HepG2 (cell line): ENCODE data around the gene CTNNBIP1. TPM values are rescaled to one million over a fixed set of nuclear protein-coding genes. Genes with fewer than 3 reads are reported as not detected.

Experiments used
- ARNTL ChIP-seq: sonication (generic); formaldehyde crosslinking; IDR thresholded peaks from 2 replicates; pipeline ENCODE4 v1.4.0; 2020; ENCODE audit warnings: mild to moderate bottlenecking, missing genetic modification reagents
- ATF7 ChIP-seq, 2 experiments: fragments of 450-650 bp in 1 of 2; sonication (generic) in 1 of 2; formaldehyde crosslinking in 1 of 2; IDR thresholded peaks; 2 replicates each; pipeline versions ENCODE4 v1.4.0 to v1.6.1; 2016 to 2020; ENCODE audit warnings: antibody characterized with exemption in 1 of 2, mild to moderate bottlenecking in 1 of 2, missing genetic modification reagents in 1 of 2
- CAMTA2 ChIP-seq: sonication (generic); formaldehyde crosslinking; IDR thresholded peaks from 2 replicates; pipeline ENCODE4 v1.4.0; 2020; ENCODE audit warnings: mild to moderate bottlenecking, missing genetic modification reagents, borderline replicate concordance
- CEBPG ChIP-seq: IDR thresholded peaks from 2 replicates; pipeline ENCODE4 v1.6.1; 2016
- CENPX ChIP-seq: sonication (generic); formaldehyde crosslinking; IDR thresholded peaks from 2 replicates; pipeline ENCODE4 v1.9.0; 2021; ENCODE audit warnings: mild to moderate bottlenecking, missing genetic modification reagents, moderate library complexity
- ELF4 ChIP-seq: sonication (generic); formaldehyde crosslinking; IDR thresholded peaks from 2 replicates; pipeline ENCODE4 v1.5.0; 2020; ENCODE audit warnings: missing genetic modification reagents, mild to moderate bottlenecking, moderate library complexity, borderline replicate concordance
- MAF1 ChIP-seq: sonication (generic); formaldehyde crosslinking; IDR thresholded peaks from 2 replicates; pipeline ENCODE4 v1.5.0; 2020; ENCODE audit warnings: missing genetic modification reagents, borderline replicate concordance
- MAFK ChIP-seq, 2 experiments: IDR thresholded peaks in 1 of 2; conservative IDR thresholded peaks in 1 of 2; 2 replicates each; pipeline ENCODE4 v1.6.1; 2011; ENCODE audit warnings: improper control_type of control experiment in 2 of 2, low read length in 2 of 2
- MIER3 ChIP-seq: IDR thresholded peaks from 2 replicates; pipeline ENCODE4 v1.6.1; 2016; ENCODE audit warnings: missing compliant biosample characterization, borderline replicate concordance
- NCOR1 ChIP-seq: fragments of 200-600 bp; sonication (generic); IDR thresholded peaks from 2 replicates; pipeline ENCODE4 v1.7.0; 2017; ENCODE audit warnings: antibody characterized with exemption, low read length, borderline replicate concordance
- NFE2L1 ChIP-seq: sonication (generic); formaldehyde crosslinking; IDR thresholded peaks from 2 replicates; pipeline ENCODE4 v1.4.0; 2020; ENCODE audit warnings: missing genetic modification reagents, mild to moderate bottlenecking, borderline replicate concordance
- TARDBP ChIP-seq: sonication (generic); formaldehyde crosslinking; IDR thresholded peaks from 2 replicates; pipeline ENCODE4 v1.8.0; 2022; ENCODE audit warnings: mild to moderate bottlenecking, missing genetic modification reagents
- THRA ChIP-seq: sonication (generic); formaldehyde crosslinking; IDR thresholded peaks from 2 replicates; pipeline ENCODE4 v1.4.0; 2020; ENCODE audit warnings: missing genetic modification reagents, borderline replicate concordance
- ZBTB42 ChIP-seq: sonication (generic); formaldehyde crosslinking; IDR thresholded peaks from 2 replicates; pipeline ENCODE4 v1.5.0; 2020; ENCODE audit warnings: mild to moderate bottlenecking, missing genetic modification reagents
- ZFP36L2 ChIP-seq: sonication (generic); formaldehyde crosslinking; IDR thresholded peaks from 2 replicates; pipeline ENCODE4 v1.4.0; 2020; ENCODE audit warnings: missing genetic modification reagents
- ZFY ChIP-seq: sonication (generic); formaldehyde crosslinking; IDR thresholded peaks from 2 replicates; pipeline ENCODE4 v1.4.0; 2020; ENCODE audit warnings: missing genetic modification reagents
- ZNF263 ChIP-seq: sonication (generic); formaldehyde crosslinking; IDR thresholded peaks from 2 replicates; pipeline ENCODE4 v1.4.0; 2020; ENCODE audit warnings: missing genetic modification reagents
- ZNF383 ChIP-seq: sonication (generic); formaldehyde crosslinking; IDR thresholded peaks from 2 replicates; pipeline ENCODE4 v1.4.0; 2020; ENCODE audit warnings: missing genetic modification reagents, mild to moderate bottlenecking, borderline replicate concordance
- ZNF891 ChIP-seq: sonication (generic); formaldehyde crosslinking; IDR thresholded peaks from 2 replicates; pipeline ENCODE4 v1.5.0; 2020; ENCODE audit warnings: mild to moderate bottlenecking, missing genetic modification reagents
- polyA plus RNA-seq, 8 experiments: library from polyadenylated mRNA; depleted of rRNA in 3 of 8; stranded (reverse) in 7 of 8; unstranded in 1 of 8; fragments of >200 nt; fragmentation: Illumina TruSeq in 4 of 8; extraction: Trizol in 4 of 8; gene quantifications; 2 replicates each; pipeline versions ENCODE4 v1.2.1 to v1.2.3, GENCODE V29; 2011 to 2016; ENCODE audit warnings: low read depth in 4 of 8, missing spikeins in 1 of 8, mixed read lengths in 1 of 8; ENCODE audit not compliant: insufficient read depth in 1 of 8
- total RNA-seq, 5 experiments: library from RNA; depleted of rRNA; stranded (reverse); fragments of >200 nt; fragmentation: Illumina TruSeq; extraction: Trizol; gene quantifications; 2 replicates each; pipeline ENCODE4 v1.2.3, GENCODE V29; 2016; ENCODE audit warnings: low read depth in 1 of 5
- TF ChIP-seq, protein P1 (sequence below): sonication (generic); formaldehyde crosslinking; IDR thresholded peaks from 2 replicates; pipeline ENCODE4 v1.4.0; 2020; ENCODE audit warnings: mild to moderate bottlenecking, missing genetic modification reagents
- TF ChIP-seq, protein P2 (sequence below): sonication (generic); formaldehyde crosslinking; IDR thresholded peaks from 2 replicates; pipeline ENCODE4 v1.4.0; 2020; ENCODE audit warnings: missing genetic modification reagents, mild to moderate bottlenecking, borderline replicate concordance
- TF ChIP-seq, protein P3 (sequence below): sonication (generic); formaldehyde crosslinking; IDR thresholded peaks from 2 replicates; pipeline ENCODE4 v1.5.1; 2020; ENCODE audit warnings: missing genetic modification reagents, mild to moderate bottlenecking, borderline replicate concordance

CTNNBIP1 gene
- total and polyA plus RNA-seq, 2 of the 13 experiments (the other 11 are each of a cell fraction or from before 2014, with no cell fraction given), result 71.7 to 83.0 TPM

DNA sequence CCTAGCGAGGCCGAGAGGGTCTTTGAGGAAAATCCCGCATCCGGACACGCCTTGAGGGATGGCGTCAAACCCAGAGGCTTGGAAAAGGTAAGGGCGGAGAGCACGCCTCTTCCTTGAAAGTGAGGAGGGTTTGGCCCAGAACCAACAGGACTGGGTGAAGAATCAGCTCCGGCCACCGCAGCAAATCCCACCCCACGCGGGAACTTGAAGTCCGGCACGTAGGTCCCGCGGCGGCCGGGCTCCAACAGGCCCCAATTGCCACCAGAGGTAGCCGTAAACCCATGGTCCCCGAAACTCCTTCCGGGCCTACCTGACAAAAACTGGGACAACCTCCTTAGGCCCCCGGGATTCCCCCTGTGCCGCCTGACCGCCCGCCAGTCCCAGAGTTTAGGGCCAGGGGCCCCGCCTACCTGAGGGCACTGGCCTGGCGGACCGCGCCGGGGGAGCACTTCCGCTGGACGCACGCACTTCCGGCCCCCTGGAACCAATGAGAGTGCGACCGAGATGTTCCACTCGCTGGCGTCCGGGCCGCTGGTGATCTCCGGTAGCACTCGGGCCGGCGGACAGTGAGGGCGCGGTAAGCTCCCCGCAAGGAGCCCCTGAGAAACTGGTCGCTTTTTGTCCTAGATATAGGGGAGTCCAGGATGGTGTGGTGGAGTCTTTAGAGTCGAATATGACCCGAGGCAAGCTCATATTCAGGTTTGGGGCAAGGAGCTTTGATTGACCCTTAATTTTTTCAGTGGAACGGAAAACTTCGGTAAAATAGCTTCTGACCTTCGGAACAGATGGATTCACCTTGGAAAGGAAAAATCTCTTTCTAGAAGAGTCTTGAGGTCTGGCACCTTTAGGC lies 33.1 kb upstream of the CTNNBIP1 start, which contains the start of the genes LZIC and NMNAT1 (continued):
- TF ChIP-seq, protein P1, sequence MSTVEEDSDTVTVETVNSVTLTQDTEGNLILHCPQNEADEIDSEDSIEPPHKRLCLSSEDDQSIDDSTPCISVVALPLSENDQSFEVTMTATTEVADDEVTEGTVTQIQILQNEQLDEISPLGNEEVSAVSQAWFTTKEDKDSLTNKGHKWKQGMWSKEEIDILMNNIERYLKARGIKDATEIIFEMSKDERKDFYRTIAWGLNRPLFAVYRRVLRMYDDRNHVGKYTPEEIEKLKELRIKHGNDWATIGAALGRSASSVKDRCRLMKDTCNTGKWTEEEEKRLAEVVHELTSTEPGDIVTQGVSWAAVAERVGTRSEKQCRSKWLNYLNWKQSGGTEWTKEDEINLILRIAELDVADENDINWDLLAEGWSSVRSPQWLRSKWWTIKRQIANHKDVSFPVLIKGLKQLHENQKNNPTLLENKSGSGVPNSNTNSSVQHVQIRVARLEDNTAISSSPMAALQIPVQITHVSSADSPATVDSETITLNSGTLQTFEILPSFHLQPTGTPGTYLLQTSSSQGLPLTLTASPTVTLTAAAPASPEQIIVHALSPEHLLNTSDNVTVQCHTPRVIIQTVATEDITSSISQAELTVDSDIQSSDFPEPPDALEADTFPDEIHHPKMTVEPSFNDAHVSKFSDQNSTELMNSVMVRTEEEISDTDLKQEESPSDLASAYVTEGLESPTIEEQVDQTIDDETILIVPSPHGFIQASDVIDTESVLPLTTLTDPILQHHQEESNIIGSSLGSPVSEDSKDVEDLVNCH (CRISPR knock-in tag), result no peak
- TF ChIP-seq, protein P2, sequence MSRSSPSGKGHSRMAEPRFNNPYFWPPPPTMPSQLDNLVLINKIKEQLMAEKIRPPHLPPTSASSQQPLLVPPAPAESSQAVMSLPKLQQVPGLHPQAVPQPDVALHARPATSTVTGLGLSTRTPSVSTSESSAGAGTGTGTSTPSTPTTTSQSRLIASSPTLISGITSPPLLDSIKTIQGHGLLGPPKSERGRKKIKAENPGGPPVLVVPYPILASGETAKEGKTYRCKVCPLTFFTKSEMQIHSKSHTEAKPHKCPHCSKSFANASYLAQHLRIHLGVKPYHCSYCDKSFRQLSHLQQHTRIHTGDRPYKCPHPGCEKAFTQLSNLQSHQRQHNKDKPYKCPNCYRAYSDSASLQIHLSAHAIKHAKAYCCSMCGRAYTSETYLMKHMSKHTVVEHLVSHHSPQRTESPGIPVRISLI, result peak; percentile 67; the same call in 1 of the 2 replicates
- TF ChIP-seq ZNF383, result no peak
- TF ChIP-seq ARNTL, result peak; percentile 53; the same call in 1 of the 2 replicates
- no peak for TF ChIP-seq NFE2L1 (CRISPR knock-in tag)
- TF ChIP-seq MAF1 (CRISPR knock-in tag), result no peak
- TF ChIP-seq, protein P3, sequence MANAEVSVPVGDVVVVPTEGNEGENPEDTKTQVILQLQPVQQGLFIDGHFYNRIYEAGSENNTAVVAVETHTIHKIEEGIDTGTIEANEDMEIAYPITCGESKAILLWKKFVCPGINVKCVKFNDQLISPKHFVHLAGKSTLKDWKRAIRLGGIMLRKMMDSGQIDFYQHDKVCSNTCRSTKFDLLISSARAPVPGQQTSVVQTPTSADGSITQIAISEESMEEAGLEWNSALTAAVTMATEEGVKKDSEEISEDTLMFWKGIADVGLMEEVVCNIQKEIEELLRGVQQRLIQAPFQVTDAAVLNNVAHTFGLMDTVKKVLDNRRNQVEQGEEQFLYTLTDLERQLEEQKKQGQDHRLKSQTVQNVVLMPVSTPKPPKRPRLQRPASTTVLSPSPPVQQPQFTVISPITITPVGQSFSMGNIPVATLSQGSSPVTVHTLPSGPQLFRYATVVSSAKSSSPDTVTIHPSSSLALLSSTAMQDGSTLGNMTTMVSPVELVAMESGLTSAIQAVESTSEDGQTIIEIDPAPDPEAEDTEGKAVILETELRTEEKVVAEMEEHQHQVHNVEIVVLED (CRISPR knock-in tag), result peak; percentile 98
- TF ChIP-seq CEBPG (CRISPR knock-in tag), result no peak
- TF ChIP-seq CENPX (CRISPR knock-in tag), result no peak
- no peak; the same call in 1 of the 2 replicates for TF ChIP-seq NCOR1
- TF ChIP-seq ZFY (CRISPR knock-in tag), result peak; percentile 96
- no peak for TF ChIP-seq ATF7 (IDR thresholded peaks at IDR 0.05)
- TF ChIP-seq ATF7 (CRISPR knock-in tag; IDR thresholded peaks at IDR 0.05), result peak; percentile 34; the same call in 1 of the 2 replicates
- peak; percentile 59; the same call in 1 of the 2 replicates for TF ChIP-seq THRA (CRISPR knock-in tag)
- TF ChIP-seq ZBTB42 (CRISPR knock-in tag), result no peak
- 0 out of 2 replicates have a peak, but pooled peaks have one; percentile 38 for TF ChIP-seq CAMTA2
- TF ChIP-seq TARDBP, result peak; percentile 91
- no peak; the same call in none of the 2 replicates for TF ChIP-seq ZFP36L2 (CRISPR knock-in tag)
- TF ChIP-seq ZNF263 (CRISPR knock-in tag), result peak; percentile 82
- no peak for TF ChIP-seq ELF4 (CRISPR knock-in tag)
- TF ChIP-seq ZNF891, result peak; percentile 78; the same call in 1 of the 2 replicates
- TF ChIP-seq MIER3, result peak; percentile 76; the same call in 1 of the 2 replicates
- TF ChIP-seq MAFK (conservative IDR thresholded peaks at IDR 0.05 in 1 of 2, IDR thresholded peaks at IDR 0.05 in 1 of 2; ENCODE audit: low read length in 2 of 2), result no peak; a peak in 1 of 4 replicates
